Liver (tissue), 9 donors: ENCODE results near the gene ZNRD2. TPM values are rescaled to one million over a fixed set of nuclear protein-coding genes. Genes with fewer than 3 reads are reported as not detected.

ENCODE experiments used
- DNase-seq: peaks from one replicate; pipeline ENCODE4 v3.0.0-alpha.2; 2017; ENCODE audit warnings: low spot score
- H3K27ac ChIP-seq, 2 donors: one replicate each; pipeline ENCODE4 v1.7.0; 2013; ENCODE audit warnings: inconsistent platforms in 2 of 2, low read length in 2 of 2, control low read depth in 1 of 2, low read depth in 1 of 2, mild to moderate bottlenecking in 1 of 2
- H3K27me3 ChIP-seq, 4 donors: one replicate each; pipeline versions ENCODE4 v1.6.1 to v1.7.0; 2013; ENCODE audit warnings: low read length in 3 of 4, inconsistent platforms in 1 of 4, mild to moderate bottlenecking in 1 of 4, moderate library complexity in 1 of 4; ENCODE audit not compliant: control insufficient read depth in 4 of 4, insufficient read depth in 4 of 4
- H3K36me3 ChIP-seq, 4 donors: one replicate each; pipeline versions ENCODE4 v1.6.1 to v1.7.0; 2013; ENCODE audit warnings: low read length in 3 of 4, mild to moderate bottlenecking in 3 of 4, low read depth in 1 of 4, moderate library complexity in 1 of 4; ENCODE audit not compliant: control insufficient read depth in 4 of 4, insufficient read depth in 3 of 4
- H3K4me1 ChIP-seq, 4 donors: one replicate each; pipeline versions ENCODE4 v1.6.1 to v1.7.0; 2013; ENCODE audit warnings: low read length in 3 of 4, mild to moderate bottlenecking in 3 of 4, moderate library complexity in 1 of 4; ENCODE audit not compliant: control insufficient read depth in 4 of 4, insufficient read depth in 4 of 4
- H3K4me3 ChIP-seq, 3 donors: one replicate each; pipeline versions ENCODE4 v1.6.1 to v1.7.0; 2013; ENCODE audit warnings: low read length in 3 of 3, control low read depth in 1 of 3, low read depth in 1 of 3, mild to moderate bottlenecking in 1 of 3
- H3K9ac ChIP-seq, 2 donors: one replicate each; pipeline ENCODE4 v1.7.0; 2013; ENCODE audit warnings: low read length in 2 of 2, mild to moderate bottlenecking in 2 of 2, moderate library complexity in 2 of 2, control low read depth in 1 of 2, low read depth in 1 of 2
- H3K9me3 ChIP-seq, 4 donors: one replicate each; pipeline versions ENCODE4 v1.6.1 to v1.7.0; 2013; ENCODE audit warnings: low read length in 3 of 4; ENCODE audit not compliant: control insufficient read depth in 4 of 4
- EGR1 ChIP-seq, 2 donors: IDR thresholded peaks; 2 replicates each; pipeline ENCODE4 v1.6.1; 2016 to 2018; ENCODE audit warnings: antibody characterized with exemption in 2 of 2, low read depth in 2 of 2
- JUND ChIP-seq, 2 donors: IDR thresholded peaks; 2 replicates each; pipeline ENCODE4 v1.6.1; 2016; ENCODE audit warnings: antibody characterized with exemption in 2 of 2
- NR2F2 ChIP-seq: IDR thresholded peaks from 2 replicates; pipeline ENCODE4 v1.6.1; 2016; ENCODE audit warnings: antibody characterized with exemption
- TAF1 ChIP-seq: conservative IDR thresholded peaks from 2 replicates; pipeline ENCODE4 v1.6.1; 2016; ENCODE audit warnings: antibody characterized with exemption, mild to moderate bottlenecking
- YY1 ChIP-seq: IDR thresholded peaks from 2 replicates; pipeline ENCODE4 v1.6.1; 2016; ENCODE audit warnings: antibody characterized with exemption, mild to moderate bottlenecking
- WGBS: extraction: QIAGEN DNeasy Blood & Tissue Kit; methylation state at CpG from one replicate; pipeline ENCODE4 v1.1.7; 2013; 5-methylcytosine and 5-hydroxymethylcytosine counted together
- polyA plus RNA-seq, 2 donors: library from polyadenylated mRNA; stranded (reverse) in 1 of 2; unstranded in 1 of 2; fragments of 200-250 nt in 1 of 2; fragments of >200 nt in 1 of 2; fragmentation: Nextera tagmentation in 1 of 2; extraction: Ambion mirVana in 1 of 2; gene quantifications; one replicate each; pipeline versions ENCODE4 v1.2.1 to v1.2.3, GENCODE V29; 2013 to 2015
- total RNA-seq, 2 donors: library from RNA; depleted of rRNA; stranded (reverse); fragments of >200 nt; gene quantifications; one replicate each; pipeline ENCODE4 v1.2.3, GENCODE V29; 2014
- TF ChIP-seq, protein P1 (sequence below): IDR thresholded peaks from 2 replicates; pipeline ENCODE4 v1.6.1; 2016; ENCODE audit warnings: antibody characterized with exemption, mild to moderate bottlenecking
- TF ChIP-seq, protein P2 (sequence below): fragments of 150-350 bp; IDR thresholded peaks from 2 replicates; pipeline ENCODE4 v1.5.1; 2017; ENCODE audit warnings: improper control_type of control experiment, low read depth, low read length; ENCODE audit not compliant: missing input control
- donor health status: healthy.
- donor health status: healthy.
- donor health status: healthy.
- donor health status: healthy.
- donor health status: healthy.

Gene ZNRD2
- total and polyA plus RNA-seq, 4 donors, result 18.2 to 39.5 (median 28.0) TPM

DNA sequence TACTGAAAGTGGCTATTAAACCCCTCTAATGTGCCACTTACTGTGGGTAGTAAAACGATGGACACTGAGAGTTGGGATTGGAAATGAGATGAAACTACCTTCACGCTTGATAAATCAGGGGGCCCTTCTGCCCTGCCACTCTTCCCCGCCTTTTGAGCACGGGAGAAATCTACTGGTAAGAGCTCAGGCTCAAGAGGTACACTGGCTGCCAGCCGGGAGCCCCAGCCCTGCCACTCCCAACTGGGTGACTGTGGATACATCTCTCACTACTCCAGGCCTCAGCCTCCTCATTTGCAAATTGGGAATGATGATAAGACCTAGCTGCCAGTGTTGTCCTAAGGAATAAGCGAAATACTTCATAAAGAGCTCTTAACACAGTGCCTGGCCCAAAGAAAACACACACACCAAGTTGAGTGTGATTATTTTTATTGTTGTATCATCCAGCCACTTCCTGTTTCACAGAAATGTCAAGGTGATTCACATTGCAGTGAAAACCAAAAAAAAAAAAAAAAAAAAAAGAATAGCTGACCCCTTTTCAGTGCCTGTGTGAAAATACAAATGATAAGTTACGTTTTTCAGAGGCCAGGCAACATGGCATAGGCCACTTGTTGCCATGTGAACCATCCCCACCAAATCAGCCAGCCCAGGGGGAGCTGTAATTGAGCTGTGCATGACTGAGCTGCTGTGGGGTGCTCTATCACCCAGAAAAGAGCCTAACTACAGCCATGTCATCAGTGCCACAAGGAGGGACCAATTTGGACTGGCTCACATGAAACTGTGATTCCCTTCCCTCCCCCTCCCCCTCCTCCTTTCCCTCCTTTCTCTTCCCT lies 4.4 kb upstream of the ZNRD2 start (continued):
- TF ChIP-seq, protein P1, sequence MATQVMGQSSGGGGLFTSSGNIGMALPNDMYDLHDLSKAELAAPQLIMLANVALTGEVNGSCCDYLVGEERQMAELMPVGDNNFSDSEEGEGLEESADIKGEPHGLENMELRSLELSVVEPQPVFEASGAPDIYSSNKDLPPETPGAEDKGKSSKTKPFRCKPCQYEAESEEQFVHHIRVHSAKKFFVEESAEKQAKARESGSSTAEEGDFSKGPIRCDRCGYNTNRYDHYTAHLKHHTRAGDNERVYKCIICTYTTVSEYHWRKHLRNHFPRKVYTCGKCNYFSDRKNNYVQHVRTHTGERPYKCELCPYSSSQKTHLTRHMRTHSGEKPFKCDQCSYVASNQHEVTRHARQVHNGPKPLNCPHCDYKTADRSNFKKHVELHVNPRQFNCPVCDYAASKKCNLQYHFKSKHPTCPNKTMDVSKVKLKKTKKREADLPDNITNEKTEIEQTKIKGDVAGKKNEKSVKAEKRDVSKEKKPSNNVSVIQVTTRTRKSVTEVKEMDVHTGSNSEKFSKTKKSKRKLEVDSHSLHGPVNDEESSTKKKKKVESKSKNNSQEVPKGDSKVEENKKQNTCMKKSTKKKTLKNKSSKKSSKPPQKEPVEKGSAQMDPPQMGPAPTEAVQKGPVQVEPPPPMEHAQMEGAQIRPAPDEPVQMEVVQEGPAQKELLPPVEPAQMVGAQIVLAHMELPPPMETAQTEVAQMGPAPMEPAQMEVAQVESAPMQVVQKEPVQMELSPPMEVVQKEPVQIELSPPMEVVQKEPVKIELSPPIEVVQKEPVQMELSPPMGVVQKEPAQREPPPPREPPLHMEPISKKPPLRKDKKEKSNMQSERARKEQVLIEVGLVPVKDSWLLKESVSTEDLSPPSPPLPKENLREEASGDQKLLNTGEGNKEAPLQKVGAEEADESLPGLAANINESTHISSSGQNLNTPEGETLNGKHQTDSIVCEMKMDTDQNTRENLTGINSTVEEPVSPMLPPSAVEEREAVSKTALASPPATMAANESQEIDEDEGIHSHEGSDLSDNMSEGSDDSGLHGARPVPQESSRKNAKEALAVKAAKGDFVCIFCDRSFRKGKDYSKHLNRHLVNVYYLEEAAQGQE, result no peak
- no peak for TF ChIP-seq YY1
- TF ChIP-seq EGR1 (IDR thresholded peaks at IDR 0.05; ENCODE audit: low read depth in 2 of 2), result no peak
- TF ChIP-seq, protein P2, sequence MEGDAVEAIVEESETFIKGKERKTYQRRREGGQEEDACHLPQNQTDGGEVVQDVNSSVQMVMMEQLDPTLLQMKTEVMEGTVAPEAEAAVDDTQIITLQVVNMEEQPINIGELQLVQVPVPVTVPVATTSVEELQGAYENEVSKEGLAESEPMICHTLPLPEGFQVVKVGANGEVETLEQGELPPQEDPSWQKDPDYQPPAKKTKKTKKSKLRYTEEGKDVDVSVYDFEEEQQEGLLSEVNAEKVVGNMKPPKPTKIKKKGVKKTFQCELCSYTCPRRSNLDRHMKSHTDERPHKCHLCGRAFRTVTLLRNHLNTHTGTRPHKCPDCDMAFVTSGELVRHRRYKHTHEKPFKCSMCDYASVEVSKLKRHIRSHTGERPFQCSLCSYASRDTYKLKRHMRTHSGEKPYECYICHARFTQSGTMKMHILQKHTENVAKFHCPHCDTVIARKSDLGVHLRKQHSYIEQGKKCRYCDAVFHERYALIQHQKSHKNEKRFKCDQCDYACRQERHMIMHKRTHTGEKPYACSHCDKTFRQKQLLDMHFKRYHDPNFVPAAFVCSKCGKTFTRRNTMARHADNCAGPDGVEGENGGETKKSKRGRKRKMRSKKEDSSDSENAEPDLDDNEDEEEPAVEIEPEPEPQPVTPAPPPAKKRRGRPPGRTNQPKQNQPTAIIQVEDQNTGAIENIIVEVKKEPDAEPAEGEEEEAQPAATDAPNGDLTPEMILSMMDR, result no peak
- TF ChIP-seq TAF1, result no peak

DNA sequence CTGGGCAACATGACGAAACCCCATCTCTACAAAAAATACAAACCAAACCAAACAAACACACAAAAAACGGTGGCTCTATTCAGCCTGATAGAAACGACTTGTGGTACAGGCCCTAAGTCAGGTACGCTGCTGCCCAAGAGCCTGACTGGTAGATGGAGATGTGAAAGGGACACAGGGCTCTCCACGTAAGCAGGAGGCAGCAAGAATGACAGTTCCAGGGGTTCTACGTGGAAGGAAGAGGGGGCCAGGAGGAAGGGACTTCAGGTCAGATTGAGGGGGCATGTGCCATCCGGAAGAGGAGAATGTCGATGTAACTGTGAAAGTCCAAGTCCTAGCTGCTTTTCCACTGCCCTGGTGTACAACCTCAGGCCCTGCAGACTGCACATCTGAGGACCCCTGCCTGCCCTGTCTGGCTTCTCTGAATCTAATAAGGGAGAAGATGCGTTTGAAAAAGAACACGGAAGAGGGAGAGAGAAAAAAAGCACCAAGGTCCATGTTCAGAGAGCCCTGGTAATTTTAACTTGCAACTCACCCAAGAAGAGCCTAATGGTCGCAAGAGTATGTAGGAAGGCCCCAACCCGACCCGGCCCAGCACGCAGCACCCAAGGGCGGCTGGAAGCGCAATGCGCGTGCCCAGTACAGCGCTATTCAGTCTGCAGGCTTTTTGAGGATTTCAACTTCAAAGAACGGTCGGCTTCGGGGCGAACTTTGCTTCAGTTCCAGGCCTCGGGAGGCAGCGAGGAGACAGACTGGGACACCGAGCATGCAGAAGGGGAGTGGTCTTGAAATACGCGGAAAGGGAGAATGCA lies 909 bp upstream of the ZNRD2 start:
- no peaks in the 10 kb centered on the region for H3K9me3 ChIP-seq
- peaks cover 13 to 47% (median 42%) of the 10 kb centered on the region in 4 donors for H3K4me1 ChIP-seq
- H3K4me3 ChIP-seq, result peak overlapping the region; percentile 81 to 93 (median 92)
- DNase-seq, result no peak
- H3K36me3 ChIP-seq, result peaks cover 0 to 6% (median 1%) of the 10 kb centered on the region in 4 donors
- H3K27ac ChIP-seq, result peak overlapping the region; percentile 94
- WGBS, result 8% methylated on average over 28 of the region's 28 CpGs
- peak overlapping the region; percentile 82 to 88 for H3K9ac ChIP-seq
- TF ChIP-seq JUND (IDR thresholded peaks at IDR 0.05) (no peak), EGR1 (IDR thresholded peaks at IDR 0.05; ENCODE audit: low read depth in 2 of 2) (no peak), NR2F2 (no peak)
- TF ChIP-seq, protein P1, result peak; percentile 9
- H3K27me3 ChIP-seq, result no peaks in the 10 kb centered on the region
